Ovary (tissue), 9 donors: ENCODE results near the gene RNF114. TPM values are rescaled to one million over a fixed set of nuclear protein-coding genes. Genes with fewer than 3 reads are reported as not detected.
"Not testable (repeated sequence)": the region's sequence is repeated elsewhere in the genome, so short reads cannot be mapped to it uniquely, and the experiment has no call there.

Source experiments
- DNase-seq, 5 donors: peaks; one replicate each; pipeline ENCODE4 v3.0.0-alpha.2; 2019 to 2020
- H3K27ac ChIP-seq, 2 donors: fragments of 200-600 bp; one replicate each; pipeline versions ENCODE4 v1.5.1 to v1.8.0; 2019 to 2022
- H3K27me3 ChIP-seq: fragments of 200-600 bp; one replicate; pipeline ENCODE4 v1.8.0; 2022
- H3K36me3 ChIP-seq: fragments of 200-600 bp; sonication (generic); one replicate; pipeline ENCODE4 v1.5.1; 2019
- H3K4me1 ChIP-seq: one replicate; pipeline ENCODE4 v1.8.1; 2013; ENCODE audit warnings: mild to moderate bottlenecking, moderate library complexity; ENCODE audit not compliant: insufficient read depth
- H3K4me3 ChIP-seq: fragments of 200-600 bp; sonication (generic); one replicate; pipeline ENCODE4 v1.5.1; 2017
- H3K9me3 ChIP-seq, 2 donors: fragments of 200-600 bp in 1 of 2; sonication (generic) in 1 of 2; one replicate each; pipeline versions ENCODE4 v1.5.1 to v1.8.1; 2013 to 2019; ENCODE audit warnings: mild to moderate bottlenecking in 1 of 2, moderate library complexity in 1 of 2
- CTCF ChIP-seq, 3 donors: fragments of 450-650 bp in 2 of 3; fragments of 200-600 bp in 1 of 3; IDR thresholded peaks; one replicate each; pipeline versions ENCODE4 v1.5.1 to v1.8.0; 2016 to 2022; ENCODE audit warnings: antibody characterized with exemption in 3 of 3, mild to moderate bottlenecking in 1 of 3
- EP300 ChIP-seq: sonication (generic); formaldehyde crosslinking; IDR thresholded peaks from one replicate; pipeline ENCODE4 v1.6.1; 2017; ENCODE audit warnings: antibody characterized with exemption
- POLR2A ChIP-seq: fragments of 450-650 bp; IDR thresholded peaks from one replicate; pipeline ENCODE4 v1.6.1; 2017; ENCODE audit warnings: antibody characterized with exemption, mild to moderate bottlenecking, moderate library complexity
- WGBS, 3 donors: extraction: QIAGEN DNeasy Blood & Tissue Kit in 1 of 3; methylation state at CpG; one replicate each; pipeline versions ENCODE4 v1.1.5 to v1.1.7; 2013 to 2017; 5-methylcytosine and 5-hydroxymethylcytosine counted together
- intact Hi-C, 4 donors: fragments of 100-400 bp; cut with DNase I; formaldehyde crosslinking; loops; one replicate each; pipeline versions ENCODE4 v1.11.0 to v1.15.1; 2022 to 2023
- polyA plus RNA-seq, 2 donors: library from polyadenylated mRNA; stranded (reverse); fragments of 200-250 nt in 1 of 2; fragments of 350-450 nt in 1 of 2; fragmentation: Illumina TruSeq in 1 of 2; extraction: RNeasy Lipid Tissue Mini Kit (QIAGEN cat#74804) in 1 of 2; gene quantifications; one replicate each; pipeline ENCODE4 v1.2.3, GENCODE V29; 2013 to 2014
- small RNA-seq: library from RNA; depleted of rRNA; stranded (forward); fragments of <200 nt; gene quantifications from one replicate; pipeline ENCODE3, GENCODE V24; 2016
- total RNA-seq, 7 donors: library from RNA; depleted of rRNA in 2 of 7; stranded (reverse); fragments of >200 nt in 2 of 7; fragmentation: NEBNext Ultra II Directional in 3 of 7; extraction: Animal tissue kit (Norgen Biotek cat#: 25700) in 3 of 7; gene quantifications; one replicate each; pipeline versions ENCODE4 v1.1.0 to v1.2.4, GENCODE V29; 2016 to 2023
- donor health status: DM: no; HTN: no; CAD: no; lungs with moderate emphysema.
- donor health status: DM: no; HTN: no; CAD: no.
- donor health status: Bipolar disorder and iron deficiency.
- donor health status: DM: yes; HTN: yes; CAD: no.
- donor health status: DM: no; HTN: no; CAD: no.
- donor health status: DM: yes; HTN: yes; CAD: no.

Gene RNF114
- total and polyA plus RNA-seq, 9 donors: 44.2 to 186 (median 65.2) TPM

- H3K36me3 ChIP-seq: no peaks in the 10 kb centered on the region
- DNase-seq: no peak
- H3K27ac ChIP-seq: no peak overlapping the region
- no peaks in the 10 kb centered on the region for H3K4me1 ChIP-seq
- H3K9me3 ChIP-seq: no peaks in the 10 kb centered on the region
- H3K4me3 ChIP-seq: no peak overlapping the region
- H3K27me3 ChIP-seq: no peaks in the 10 kb centered on the region
- 71 to 77% (median 74%) methylated on average over 7 of the region's 7 CpGs for WGBS, 3 donors
- TF ChIP-seq POLR2A (no peak), EP300 (no peak), CTCF (IDR thresholded peaks at IDR 0.05) (no peak)
- intact Hi-C loops: no loop called here
Observed at GRCh38 chr20:49999329-49999728, 63.1 kb downstream of the RNF114 start.

DNA sequence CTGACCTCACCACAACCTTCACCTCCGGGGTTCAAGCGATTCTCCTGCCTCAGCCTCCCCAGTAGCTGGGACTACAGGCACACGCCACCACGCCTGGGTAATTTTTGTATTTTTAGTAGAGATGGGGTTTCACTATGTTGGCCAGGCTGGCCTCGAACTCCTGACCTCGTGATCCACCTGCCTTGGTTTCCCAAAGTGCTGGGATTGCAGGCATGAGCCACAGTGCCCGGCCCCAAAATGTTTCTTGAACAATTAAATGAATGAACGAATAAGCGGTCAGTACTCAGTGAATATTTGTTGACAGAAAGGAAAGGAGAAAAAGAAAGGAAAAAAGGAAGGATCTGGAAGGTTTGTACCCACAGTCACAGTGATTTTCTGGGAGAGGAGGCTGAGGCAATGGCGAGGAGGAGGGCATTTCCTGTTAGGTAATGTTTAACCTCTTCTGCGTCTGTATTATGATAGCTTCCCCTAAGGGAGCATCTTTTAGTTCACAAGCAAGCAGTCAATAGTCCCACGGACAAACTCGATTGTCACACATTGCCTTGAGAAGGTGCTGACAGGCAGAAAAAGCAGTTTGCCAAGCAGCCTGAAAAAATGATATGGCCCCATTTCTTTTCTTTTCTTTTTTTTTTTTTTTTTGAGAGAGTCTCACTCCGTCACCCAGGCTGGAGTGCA lies 64.5 kb downstream of the RNF114 start:
- WGBS, 3 donors: 76 to 83% (median 80%) methylated on average over 14 of the region's 14 CpGs
- H3K27me3 ChIP-seq, intact Hi-C loops, H3K27ac ChIP-seq, H3K4me3 ChIP-seq, DNase-seq, H3K36me3 ChIP-seq, H3K9me3 ChIP-seq, H3K4me1 ChIP-seq: not testable (repeated sequence)

GRCh38 chr20:50001784-50002311 lies 65.7 kb downstream of the RNF114 start:
- 88 to 90% (median 89%) methylated on average over 9 of the region's 9 CpGs for WGBS, 3 donors
- no peak overlapping the region for H3K4me3 ChIP-seq
- TF ChIP-seq POLR2A (no peak), CTCF (IDR thresholded peaks at IDR 0.05) (no peak), EP300 (no peak)
- no peaks in the 10 kb centered on the region for H3K36me3 ChIP-seq
- intact Hi-C loops: no loop called here
- H3K9me3 ChIP-seq: no peaks in the 10 kb centered on the region
- H3K27ac ChIP-seq: no peak overlapping the region
- no peaks in the 10 kb centered on the region for H3K27me3 ChIP-seq
- DNase-seq: no peak
- no peaks in the 10 kb centered on the region for H3K4me1 ChIP-seq

DNA sequence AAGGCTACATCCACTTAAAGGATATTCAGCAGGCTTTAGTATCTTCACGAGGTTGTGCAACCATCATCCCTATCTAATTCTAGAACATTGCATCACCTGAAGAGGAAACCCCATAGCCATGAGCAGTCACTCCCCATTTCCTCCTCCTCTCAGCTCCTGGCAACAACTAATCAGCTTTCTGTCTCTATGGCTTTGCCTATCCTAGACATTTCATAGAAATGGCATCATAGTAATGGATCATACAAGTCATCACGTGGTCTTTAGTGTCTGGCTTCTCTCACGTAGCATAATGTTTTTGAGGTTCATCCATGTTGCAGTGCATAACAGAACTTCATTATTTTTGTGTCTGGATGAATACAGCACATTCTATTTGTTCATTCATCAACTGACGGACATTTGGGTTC lies 67.1 kb downstream of the RNF114 start:
- WGBS, 3 donors: 67 to 80% (median 73%) methylated on average over 4 of the region's 4 CpGs

More for the DNA sequence above, 67.1 kb downstream of the RNF114 start:
- H3K4me1 ChIP-seq: no peaks in the 10 kb centered on the region
- H3K4me3 ChIP-seq: no peak overlapping the region
- TF ChIP-seq CTCF (IDR thresholded peaks at IDR 0.05): no peak
- no peak overlapping the region for H3K27ac ChIP-seq
- intact Hi-C loops: no loop called here
- no peak for DNase-seq
- no peaks in the 10 kb centered on the region for H3K9me3 ChIP-seq
- no peaks in the 10 kb centered on the region for H3K36me3 ChIP-seq
- no peaks in the 10 kb centered on the region for H3K27me3 ChIP-seq

Small RNAs within 50 kb of the gene (small RNA-seq; reads per million reads assigned to genes)
- gene RF00017 (not detected), gene RF00019 (not detected), gene RNU6-147P (not detected)

Other genes with a start within 250 kb of the RNF114 start
- 10 to 100 TPM; 19.0 to 53.6 (median 37.7) TPM for gene B4GALT5, start 222.5 kb upstream of the RNF114 start, total RNA-seq
- 10 to 100 TPM; 22.2 to 50.9 TPM for gene B4GALT5, start 222.5 kb upstream of the RNF114 start, polyA plus RNA-seq
- 10 to 100 TPM in 1 of 7 donors, 1 to 10 TPM in 6; 3.9 to 11.4 (median 7.8) TPM for gene SLC9A8, start 123.6 kb upstream of the RNF114 start, total RNA-seq
- 1 to 10 TPM; 5.4 to 5.7 TPM for gene SLC9A8, start 123.6 kb upstream of the RNF114 start, polyA plus RNA-seq
- 1 to 10 TPM; 2.3 to 9.8 (median 6.4) TPM for gene SPATA2, start 20.9 kb upstream of the RNF114 start, total RNA-seq
- 1 to 10 TPM; 4.7 to 6.0 TPM for gene SPATA2, start 20.9 kb upstream of the RNF114 start, polyA plus RNA-seq
- gene SNAI1, start 46.6 kb downstream of the RNF114 start, total RNA-seq: 1 to 10 TPM; 1.1 to 9.0 (median 1.7) TPM
- gene SNAI1, start 46.6 kb downstream of the RNF114 start, polyA plus RNA-seq: 1 to 10 TPM in 1 of 2 donors, under 1 TPM in 1; 0.95 to 5.5 TPM
- gene UBE2V1, start 176.8 kb downstream of the RNF114 start, total RNA-seq: 10 to 100 TPM; 51.0 to 90.3 (median 77.2) TPM
- gene UBE2V1, start 176.8 kb downstream of the RNF114 start, polyA plus RNA-seq: 100 to 1,000 TPM in 1 of 2 donors, 10 to 100 TPM in 1; 43.6 to 189 TPM
- 10 to 100 TPM in 6 of 7 donors, 1 to 10 TPM in 1; 7.5 to 18.2 (median 12.6) TPM for gene PEDS1, start 217.3 kb downstream of the RNF114 start, total RNA-seq
- 10 to 100 TPM; 11.6 to 11.7 TPM for gene PEDS1, start 217.3 kb downstream of the RNF114 start, polyA plus RNA-seq